Fibroblast of skin of left quadriceps (primary cell): ENCODE measurements around the gene CTDP1.

ENCODE experiments used
- DNase-seq, 2 experiments: peaks; one replicate each; pipeline ENCODE4 v3.0.0-alpha.2; 2013; ENCODE audit warnings: low read depth in 2 of 2

The CTDP1 gene

DNA sequence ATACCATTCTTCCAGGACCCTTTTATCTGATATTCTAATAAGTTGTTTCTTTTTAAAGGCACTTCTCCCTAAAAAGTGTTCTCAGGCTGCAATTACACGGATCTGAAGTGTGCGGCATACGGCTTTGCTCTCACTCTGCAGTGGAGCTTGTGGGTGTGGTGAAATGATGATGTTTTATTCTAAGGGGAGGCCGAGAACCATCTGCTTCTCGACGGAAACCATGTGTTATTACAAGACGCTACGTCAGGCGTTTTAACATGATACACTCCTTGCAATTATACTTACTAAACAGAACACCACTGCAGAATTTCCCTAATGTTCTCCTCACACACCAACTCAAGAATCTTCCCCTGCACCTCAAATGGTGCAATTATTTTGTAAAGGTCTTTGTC is 34.9 kb upstream of the CTDP1 start:
- DNase-seq = peak; percentile 13 to 16

DNA sequence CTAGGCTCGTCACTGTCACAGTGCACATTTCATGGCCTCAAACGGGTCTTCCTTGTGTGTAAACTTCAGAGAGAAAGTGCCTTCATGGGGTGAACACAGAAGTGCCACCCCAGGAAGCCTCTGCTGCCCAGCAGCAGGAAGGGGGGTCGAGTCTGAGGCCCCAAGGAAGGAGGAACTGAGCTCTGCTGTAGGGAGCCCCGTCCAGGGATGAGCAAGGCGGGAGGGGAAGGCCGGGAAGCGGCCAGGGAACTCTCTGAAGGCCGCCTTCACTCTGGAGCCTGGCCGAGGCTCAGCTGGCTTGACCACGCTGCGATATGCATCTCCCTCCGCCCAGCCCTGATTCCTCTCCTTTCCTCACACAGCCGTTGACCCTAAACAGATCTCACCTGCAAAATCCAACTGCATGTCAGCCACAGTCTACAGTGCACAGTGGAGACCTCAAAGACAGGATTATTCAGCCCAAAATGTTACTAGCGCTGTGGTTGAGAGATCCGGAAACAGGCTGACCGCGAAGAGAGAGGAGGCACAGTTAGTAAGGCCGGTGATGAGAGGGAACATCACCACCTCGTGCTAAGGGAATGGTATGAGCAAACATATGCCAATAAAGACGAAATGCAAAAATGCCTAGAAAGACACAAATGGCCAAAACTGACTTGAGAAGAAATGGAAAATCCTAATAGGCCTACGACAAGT is 34.2 kb upstream of the CTDP1 start:
- no peak for DNase-seq

GRCh38 chr18:79647307-79647706 is 32.3 kb upstream of the CTDP1 start:
- no peak for DNase-seq

- no peak for DNase-seq
Measured at GRCh38 chr18:79650959-79651358, 28.6 kb upstream of the CTDP1 start.

GRCh38 chr18:79657342-79657996 is 22.1 kb upstream of the CTDP1 start:
- DNase-seq = no peak

DNA sequence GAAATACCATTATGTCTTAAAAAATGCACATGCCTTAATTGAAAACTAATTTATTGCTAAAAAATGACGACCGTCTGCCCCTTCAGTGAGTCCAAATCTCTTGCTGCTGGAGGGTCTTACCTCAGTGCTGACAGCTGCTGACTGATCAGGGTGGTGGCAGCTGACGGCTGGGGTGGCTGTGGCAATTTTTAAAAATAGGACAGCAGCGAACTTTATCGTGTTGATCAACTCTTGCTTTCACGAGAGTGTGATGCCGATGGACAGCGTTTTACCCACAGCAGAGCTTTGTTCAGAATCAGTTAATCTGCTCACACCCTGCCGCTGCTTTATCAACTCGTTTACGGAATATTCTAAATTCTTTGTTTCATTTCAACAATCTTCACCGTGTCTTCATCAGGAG is 21.2 kb upstream of the CTDP1 start:
- no peak for DNase-seq

DNA sequence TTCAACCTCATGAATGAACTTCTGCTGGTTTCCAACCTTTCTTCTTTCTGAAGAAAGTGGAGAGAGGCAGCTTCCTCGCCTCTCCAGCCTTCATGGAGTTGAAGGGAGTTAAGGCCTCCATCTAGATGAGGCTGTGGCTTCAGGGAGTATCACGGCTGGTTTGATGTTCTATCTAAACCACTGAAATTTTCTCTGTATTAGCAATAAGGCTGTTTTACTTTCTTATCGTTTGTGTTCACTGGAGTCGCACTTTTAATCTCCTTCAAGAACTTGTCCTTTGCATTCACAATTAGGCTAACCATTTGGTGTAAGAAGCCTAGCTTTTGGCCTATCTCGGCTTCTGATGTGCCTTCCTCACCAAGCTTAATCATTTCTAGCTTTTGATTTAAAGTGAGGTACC is 19.9 kb upstream of the CTDP1 start:
- no peak for DNase-seq

GRCh38 chr18:79662034-79662433 is 17.6 kb upstream of the CTDP1 start:
- DNase-seq = no peak

GRCh38 chr18:79662439-79662838 is 17.2 kb upstream of the CTDP1 start:
- DNase-seq = no peak

GRCh38 chr18:79664525-79665125 is 15.0 kb upstream of the CTDP1 start:
- DNase-seq = no peak

- no peak for DNase-seq
Measured at GRCh38 chr18:79668203-79668602, 11.4 kb upstream of the CTDP1 start.

- no peak for DNase-seq
Measured at GRCh38 chr18:79672490-79673276, 6.9 kb upstream of the CTDP1 start.

GRCh38 chr18:79677221-79677620 is 2.4 kb upstream of the CTDP1 start:
- no peak for DNase-seq

DNA sequence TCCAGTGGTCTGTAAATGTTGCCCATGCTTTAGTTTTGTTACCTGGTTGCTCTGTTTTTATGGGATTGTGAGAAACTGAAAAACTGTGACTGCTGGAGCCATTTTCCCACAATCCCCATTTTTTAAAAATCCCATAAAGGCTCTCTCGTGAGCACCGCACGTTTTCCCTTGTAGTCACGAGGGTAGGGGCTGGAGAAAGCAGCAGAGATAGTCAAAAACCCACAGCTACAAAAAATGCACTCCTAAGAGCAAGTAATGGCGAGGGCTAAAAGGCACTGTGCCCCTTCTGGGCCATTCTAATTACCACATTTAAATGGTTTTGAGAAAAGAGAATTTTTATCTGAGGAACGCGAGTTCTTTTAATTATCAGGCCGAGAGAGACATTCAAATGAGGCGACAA is 1.8 kb upstream of the CTDP1 start:
- DNase-seq = no peak

DNA sequence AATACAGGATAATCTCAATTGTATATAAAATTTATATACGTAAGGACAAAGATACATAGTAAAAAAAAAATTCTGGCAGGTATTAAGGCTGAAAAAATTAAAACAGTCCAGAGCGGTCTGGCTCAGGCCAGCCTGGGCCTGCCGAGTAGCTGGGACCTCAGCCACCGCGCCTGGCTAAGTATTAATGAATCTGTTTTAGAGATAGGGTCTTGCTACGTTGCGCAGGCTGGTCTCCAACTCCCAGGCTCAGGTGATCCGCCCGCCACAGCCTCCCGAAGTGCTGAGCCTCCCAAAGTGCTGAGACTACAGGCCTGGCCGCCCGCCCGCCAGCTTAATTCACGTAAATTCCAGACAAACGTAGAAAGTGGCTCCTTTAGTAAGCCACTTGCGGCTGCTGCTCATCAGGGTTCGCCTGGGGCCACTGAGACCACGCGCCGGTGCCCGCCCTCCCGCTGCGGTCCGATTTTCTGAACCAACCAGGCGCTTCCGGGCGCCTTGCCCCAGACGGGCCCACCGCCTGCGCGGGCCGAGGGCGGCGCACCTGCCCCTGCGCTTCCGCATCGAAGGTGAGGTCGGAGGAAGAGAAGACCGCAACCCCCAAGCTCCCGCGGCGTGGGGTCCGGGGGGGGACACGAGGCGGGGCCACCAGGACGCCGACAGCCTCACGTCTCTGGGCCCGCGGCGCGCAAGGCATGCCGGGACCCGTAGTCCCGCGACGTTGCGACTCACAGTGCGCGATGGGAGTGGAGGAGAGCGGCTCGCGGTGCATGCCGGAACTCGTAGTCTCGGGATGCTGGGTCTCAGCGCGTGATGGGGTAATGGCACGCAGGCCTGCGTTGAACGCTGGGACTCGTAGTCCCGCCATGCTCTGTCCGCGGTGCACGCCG is 695 bp upstream of the CTDP1 start:
- peak; percentile 97 for DNase-seq

- DNase-seq = no peak
Measured at GRCh38 chr18:79680100-79680879, 687 bp downstream of the CTDP1 start.

DNA sequence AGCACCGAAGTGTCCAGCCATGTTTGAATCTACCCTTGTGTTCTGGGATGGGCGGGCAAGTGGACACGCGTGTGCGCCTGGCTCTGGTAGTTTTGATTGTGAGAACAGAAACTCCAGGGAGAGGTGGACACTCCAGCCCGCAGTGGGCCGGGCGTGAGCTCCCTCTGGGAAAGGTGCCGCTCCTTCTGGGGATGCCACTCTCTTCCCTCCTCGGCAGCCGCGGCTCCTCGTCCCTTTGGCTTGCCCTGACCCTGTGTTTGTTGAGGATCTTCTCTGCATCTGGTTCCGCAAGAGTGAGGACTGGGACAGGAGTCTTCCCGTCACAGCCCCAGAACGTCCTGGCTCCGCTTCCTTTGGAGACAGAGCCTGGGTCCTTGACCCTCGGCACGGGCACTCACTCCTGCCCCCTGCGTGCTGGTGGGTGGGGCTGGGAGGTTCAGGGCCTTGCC is 1.3 kb downstream of the CTDP1 start:
- no peak for DNase-seq

GRCh38 chr18:79681484-79682387 is 2.1 kb downstream of the CTDP1 start:
- DNase-seq = no peak

GRCh38 chr18:79682481-79682880 is 2.9 kb downstream of the CTDP1 start:
- DNase-seq = no peak
